ENCODE data around the gene ACOT8.

The ACOT8 gene

DNA sequence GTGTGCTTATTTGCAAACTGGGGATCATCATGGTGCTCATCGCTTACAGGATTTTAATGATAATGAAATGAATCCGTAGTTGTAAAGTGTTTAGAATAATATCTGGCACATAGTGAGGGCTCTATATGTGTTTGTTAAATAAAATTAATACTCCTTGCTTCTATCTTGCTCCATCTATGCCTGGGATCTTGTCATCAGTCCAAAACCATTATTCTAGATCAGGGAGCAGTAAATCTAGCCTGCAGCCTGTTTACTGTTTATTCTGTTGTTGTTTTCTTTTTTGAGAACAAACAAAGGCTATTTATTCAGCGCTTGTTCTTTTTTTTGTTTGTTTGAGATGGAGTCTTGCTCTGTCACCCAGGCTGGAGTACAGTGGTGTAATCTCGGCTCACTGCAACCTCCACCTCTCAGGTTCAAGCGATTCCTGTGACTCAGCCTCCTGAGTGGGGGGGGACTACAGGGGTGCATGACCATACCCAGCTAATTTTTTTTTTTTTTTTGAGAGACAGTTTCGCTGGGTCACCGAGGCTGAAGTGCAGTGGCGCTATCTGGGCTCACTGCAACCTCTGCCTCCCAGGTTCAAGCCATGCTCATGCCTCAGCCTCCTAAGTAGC lies 8.1 kb downstream of the ACOT8 start:
- Histone ChIP-seq H3K4me3 (ENCODE audit: low read depth in 1 of 2, low read length in 1 of 2) (no peak overlapping the region), H3K27ac (no peak overlapping the region)

DNA sequence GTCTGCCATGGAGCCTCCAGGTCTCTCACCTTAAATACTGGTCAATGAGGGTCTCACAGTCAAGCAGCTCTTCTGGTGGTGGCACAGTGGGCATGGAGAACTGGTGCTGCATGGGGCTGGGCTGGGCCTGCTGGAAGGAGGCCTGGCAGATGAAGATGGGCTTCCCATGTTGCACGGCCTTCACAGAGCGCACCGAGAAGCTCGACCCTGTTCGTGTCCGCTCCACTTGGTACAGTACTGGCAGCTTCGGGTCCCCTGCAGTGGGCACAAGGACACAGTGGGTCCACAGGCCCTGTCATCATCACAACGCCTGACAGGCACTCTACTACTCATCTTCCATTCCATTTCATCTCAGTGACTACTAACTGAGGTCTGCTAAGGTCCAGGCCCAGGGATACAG lies 8.8 kb downstream of the ACOT8 start:
- H3K4me1 ChIP-seq (ENCODE audit: control insufficient read depth in 1 of 2, insufficient read depth in 1 of 2, low read depth in 1 of 2, low read length in 1 of 2) = no peaks in the 10 kb centered on the region
- H3K4me3 ChIP-seq (ENCODE audit: low read depth in 1 of 2, low read length in 1 of 2) = no peak overlapping the region
- H3K27me3 ChIP-seq = no peaks in the 10 kb centered on the region
- no peak for TF ChIP-seq CTCF (IDR thresholded peaks at IDR 0.05)
- peaks cover 99% of the 10 kb centered on the region for H3K36me3 ChIP-seq
- no peak overlapping the region for H3K27ac ChIP-seq
- no peaks in the 10 kb centered on the region for H3K9me3 ChIP-seq

More for the DNA sequence above, 8.1 kb downstream of the ACOT8 start:
- Histone ChIP-seq H3K4me1 (ENCODE audit: control insufficient read depth in 1 of 2, insufficient read depth in 1 of 2, low read depth in 1 of 2, low read length in 1 of 2) (no peaks in the 10 kb centered on the region), H3K9me3 (no peaks in the 10 kb centered on the region), H3K36me3 (peaks cover 99% of the 10 kb centered on the region), H3K27me3 (no peaks in the 10 kb centered on the region)
- no peak for TF ChIP-seq CTCF (IDR thresholded peaks at IDR 0.05)

DNA sequence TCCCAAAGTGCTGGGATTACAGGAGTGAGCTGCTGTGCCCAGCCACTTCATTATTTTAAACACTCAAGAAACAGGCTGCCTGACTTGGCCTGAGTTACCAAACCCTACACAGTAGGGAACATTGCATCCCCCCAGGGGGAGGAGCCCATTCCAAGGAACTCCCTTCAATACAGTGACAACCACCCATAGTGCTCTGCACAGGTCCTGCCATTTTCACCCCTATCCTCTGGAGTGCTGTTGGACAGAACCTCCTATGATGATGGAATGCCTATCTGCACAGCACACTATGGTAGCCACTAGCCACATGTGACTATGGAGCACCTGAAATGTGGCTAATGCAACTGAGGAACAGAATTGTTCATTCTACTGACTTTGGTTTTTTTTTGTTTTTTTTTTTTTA lies 11.7 kb downstream of the ACOT8 start:
- H3K4me3 ChIP-seq (ENCODE audit: low read depth in 1 of 2, low read length in 1 of 2) = no peak overlapping the region
- H3K4me1 ChIP-seq (ENCODE audit: control insufficient read depth in 1 of 2, insufficient read depth in 1 of 2, low read depth in 1 of 2, low read length in 1 of 2) = no peaks in the 10 kb centered on the region
- peaks cover 99% of the 10 kb centered on the region for H3K36me3 ChIP-seq
- no peaks in the 10 kb centered on the region for H3K9me3 ChIP-seq
- H3K27me3 ChIP-seq = no peaks in the 10 kb centered on the region
- no peak for TF ChIP-seq CTCF (IDR thresholded peaks at IDR 0.05)
- H3K27ac ChIP-seq = no peak overlapping the region

GRCh38 chr20:45843506-45843905 lies 13.7 kb downstream of the ACOT8 start:
- no peaks in the 10 kb centered on the region for H3K9me3 ChIP-seq
- TF ChIP-seq CTCF (IDR thresholded peaks at IDR 0.05) = no peak
- H3K4me1 ChIP-seq (ENCODE audit: control insufficient read depth in 1 of 2, insufficient read depth in 1 of 2, low read depth in 1 of 2, low read length in 1 of 2) = no peaks in the 10 kb centered on the region
- no peak overlapping the region for H3K4me3 ChIP-seq (ENCODE audit: low read depth in 1 of 2, low read length in 1 of 2)
- peaks cover 87% of the 10 kb centered on the region for H3K36me3 ChIP-seq
- H3K27me3 ChIP-seq = no peaks in the 10 kb centered on the region
- H3K27ac ChIP-seq = no peak overlapping the region

- TF ChIP-seq CTCF (IDR thresholded peaks at IDR 0.05) = no peak
- no peaks in the 10 kb centered on the region for H3K27me3 ChIP-seq
- no peak overlapping the region for H3K4me3 ChIP-seq (ENCODE audit: low read depth in 1 of 2, low read length in 1 of 2)
- H3K4me1 ChIP-seq (ENCODE audit: control insufficient read depth in 1 of 2, insufficient read depth in 1 of 2, low read depth in 1 of 2, low read length in 1 of 2) = no peaks in the 10 kb centered on the region
- H3K9me3 ChIP-seq = no peaks in the 10 kb centered on the region
- H3K36me3 ChIP-seq = peaks cover 79% of the 10 kb centered on the region
- peak overlapping the region; percentile 54 for H3K27ac ChIP-seq
These were observed 14.9 kb downstream of the ACOT8 start for GRCh38 chr20:45842169-45842812.
